T-helper 2 cell treated with Interferon-gamma antibody and Interleukin-4, amounts not matched to agents 100 ng/mL and 5 ng/mL, for 36 hours (primary cell): ENCODE measurements around the gene DNAAF3. TPM values are rescaled to one million over a fixed set of nuclear protein-coding genes. Genes with fewer than 3 reads are reported as not detected.
"Not testable (repeated sequence)": the region's sequence is repeated elsewhere in the genome, so short reads cannot be mapped to it uniquely, and the experiment has no call there.

Experiments
- intact Hi-C: fragments of 100-400 bp; cut with micrococcal nuclease; formaldehyde crosslinking; loops from one replicate; pipeline ENCODE4 v1.15.1; 2023
- total RNA-seq: library from RNA; stranded (reverse); gene quantifications from 2 replicates; pipeline ENCODE4 v1.2.3, GENCODE V29; 2022

The DNAAF3 gene
- total RNA-seq, 1 donor from 2014 or later, result 0.18 TPM

GRCh38 chr19:55176076-55176475 is 9.7 kb upstream of the DNAAF3 start:
- intact Hi-C loops, result loop anchor here (5.0 kb wide), 1 partner anchor 81 kb away; the partner anchor contains the start of gene PPP6R1

DNA sequence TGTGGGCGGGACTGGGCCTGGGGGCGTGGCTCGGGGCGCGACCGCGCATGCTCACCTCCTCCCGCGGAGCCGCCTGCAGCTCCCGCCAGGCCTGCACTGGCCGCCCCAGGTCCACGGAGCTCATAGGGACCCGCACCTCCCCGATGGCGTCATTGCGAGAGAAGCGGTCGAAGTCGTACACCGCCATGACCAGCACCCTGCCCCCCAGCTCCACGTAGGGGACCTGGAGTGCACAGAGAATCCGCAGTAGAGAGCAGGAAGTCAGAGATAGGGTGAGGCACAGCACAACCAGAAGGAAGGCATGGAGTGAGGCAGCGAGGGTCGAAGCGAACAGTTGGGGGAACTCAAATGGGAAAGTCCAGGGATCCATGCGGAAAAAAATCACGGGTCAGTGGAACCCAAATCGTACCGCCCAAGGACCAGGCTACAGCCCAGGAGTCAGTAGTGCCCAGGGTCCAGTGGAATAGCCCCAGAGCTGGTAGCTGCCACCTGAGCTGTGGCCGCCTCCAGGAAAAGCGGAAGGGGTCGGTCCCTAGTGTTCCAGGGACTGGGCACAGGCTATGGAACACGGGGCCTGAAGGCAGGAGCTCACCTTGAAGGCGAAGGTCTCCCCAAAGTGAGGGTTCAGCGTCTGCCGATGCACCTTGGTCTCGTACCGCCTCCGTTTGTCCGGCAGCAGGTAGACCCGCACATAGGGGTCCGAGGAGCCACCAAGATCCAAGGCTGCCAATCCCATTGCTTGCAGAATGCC is 8.9 kb upstream of the DNAAF3 start:
- intact Hi-C loops, result loop anchor here (5.0 kb wide), 1 partner anchor 82 kb away; the partner anchor contains the start of gene PPP6R1

GRCh38 chr19:55174425-55175116 is 8.2 kb upstream of the DNAAF3 start:
- intact Hi-C loops, result loop anchor here (5.0 kb wide), 1 partner anchor 83 kb away; the partner anchor contains the start of gene PPP6R1

GRCh38 chr19:55173714-55174409 is 7.4 kb upstream of the DNAAF3 start:
- intact Hi-C loops, result no loop called here

GRCh38 chr19:55173186-55173713 is 6.8 kb upstream of the DNAAF3 start:
- intact Hi-C loops, result no loop called here

- intact Hi-C loops, result no loop called here
Measured at GRCh38 chr19:55172741-55173140, 6.3 kb upstream of the DNAAF3 start.

DNA sequence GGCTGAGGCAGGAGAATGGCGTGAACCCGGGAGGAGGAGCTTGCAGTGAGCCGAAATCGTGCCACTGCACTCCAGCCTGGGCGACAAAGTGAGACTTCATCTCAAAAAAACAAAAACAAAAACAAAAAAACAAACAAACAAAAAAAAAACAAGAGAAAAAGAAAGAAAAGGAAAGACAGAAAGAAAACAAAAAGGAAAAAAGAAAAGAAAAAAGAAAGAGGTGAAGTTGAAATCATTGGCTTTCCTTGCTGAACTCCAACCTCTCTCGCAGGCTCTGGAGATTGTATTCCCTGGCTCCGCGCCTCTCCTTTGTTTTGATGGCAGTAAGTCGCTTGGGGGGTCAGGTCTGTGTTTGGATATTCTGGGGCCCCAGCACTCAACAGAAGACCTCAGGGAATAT is 5.9 kb upstream of the DNAAF3 start:
- intact Hi-C loops, result not testable (repeated sequence)

- intact Hi-C loops, result no loop called here
Measured at GRCh38 chr19:55171440-55171839, 5.0 kb upstream of the DNAAF3 start.

DNA sequence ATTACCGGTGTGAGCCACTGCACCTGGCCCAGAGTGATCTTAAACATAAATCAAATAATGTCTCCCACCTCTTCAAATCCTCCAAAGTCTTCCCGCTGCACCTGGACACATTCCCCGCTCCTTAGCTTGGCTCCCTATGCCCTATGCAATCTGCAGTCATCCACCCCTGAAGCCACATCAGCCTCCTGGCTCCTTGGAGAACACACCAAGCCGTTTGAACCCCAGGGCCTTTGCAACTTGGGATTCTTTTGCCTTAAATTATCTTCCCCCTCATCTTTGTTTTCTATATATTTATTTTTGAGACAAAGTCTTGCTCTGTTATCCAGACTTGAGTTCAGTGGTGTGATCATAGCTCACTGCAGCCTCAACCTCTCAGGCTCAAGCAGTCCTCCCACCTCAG is 2.7 kb upstream of the DNAAF3 start:
- intact Hi-C loops, result loop anchor here (10.0 kb wide), 2 partner anchors 84 to 246 kb away; no protein-coding TSS in a partner anchor

DNA sequence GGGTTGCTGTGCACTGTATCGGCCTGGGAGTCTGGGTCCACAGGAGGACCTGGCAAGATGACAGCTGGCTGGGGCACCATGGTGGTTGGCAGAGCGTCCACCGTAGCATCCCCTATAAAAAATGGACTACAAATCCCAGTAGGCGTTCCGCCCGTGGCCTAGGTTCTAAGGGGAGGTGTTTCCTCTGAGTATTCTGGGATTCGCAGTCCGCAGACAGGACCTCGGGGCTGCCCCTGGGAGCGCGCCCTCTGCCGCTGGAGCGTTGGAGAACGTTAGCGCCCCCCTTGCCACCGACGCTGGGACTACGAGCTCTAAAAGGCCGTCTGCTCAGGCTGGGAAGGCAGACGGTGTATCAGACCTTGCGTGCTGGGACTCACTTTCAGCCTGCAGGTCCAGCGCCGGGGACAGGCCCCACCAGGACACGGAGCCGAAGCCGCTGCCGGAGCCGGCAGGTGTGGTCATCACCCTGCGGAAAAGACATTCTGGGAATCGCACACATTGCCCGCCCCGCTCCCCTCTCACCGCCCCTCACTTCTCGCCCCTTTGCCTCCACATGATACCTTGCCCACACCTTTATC is 372 bp downstream of the DNAAF3 start:
- intact Hi-C loops, result loop anchor here (2.0 to 10.0 kb wide), 3 partner anchors 49 to 249 kb away; partner anchors contain the start of gene PPP1R12C

- intact Hi-C loops, result loop anchor here (10.0 kb wide), 2 partner anchors 77 to 253 kb away; no protein-coding TSS in a partner anchor
Measured at GRCh38 chr19:55161571-55162322, 4.7 kb downstream of the DNAAF3 start.

DNA sequence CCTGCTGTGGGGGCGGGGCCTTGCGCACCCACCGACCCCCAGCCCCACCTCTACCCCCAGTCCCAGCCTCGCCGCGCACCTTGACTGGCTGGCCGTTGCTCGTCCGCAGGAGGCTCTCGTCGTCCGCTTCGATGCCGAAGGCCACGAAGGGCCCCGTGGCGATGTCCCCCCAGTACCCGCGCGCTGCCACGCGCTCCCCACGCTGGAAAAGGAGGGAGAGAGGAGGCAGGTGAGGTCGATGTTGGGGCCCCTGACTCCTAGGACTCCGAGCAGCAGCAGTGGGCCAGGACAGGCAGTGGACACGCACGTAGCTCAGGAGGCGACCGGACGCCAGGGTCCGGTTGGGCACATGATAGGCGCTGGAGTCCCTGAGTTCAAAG is 5.4 kb downstream of the DNAAF3 start:
- intact Hi-C loops, result loop anchor here (10.0 kb wide), 2 partner anchors 76 to 254 kb away; no protein-coding TSS in a partner anchor

DNA sequence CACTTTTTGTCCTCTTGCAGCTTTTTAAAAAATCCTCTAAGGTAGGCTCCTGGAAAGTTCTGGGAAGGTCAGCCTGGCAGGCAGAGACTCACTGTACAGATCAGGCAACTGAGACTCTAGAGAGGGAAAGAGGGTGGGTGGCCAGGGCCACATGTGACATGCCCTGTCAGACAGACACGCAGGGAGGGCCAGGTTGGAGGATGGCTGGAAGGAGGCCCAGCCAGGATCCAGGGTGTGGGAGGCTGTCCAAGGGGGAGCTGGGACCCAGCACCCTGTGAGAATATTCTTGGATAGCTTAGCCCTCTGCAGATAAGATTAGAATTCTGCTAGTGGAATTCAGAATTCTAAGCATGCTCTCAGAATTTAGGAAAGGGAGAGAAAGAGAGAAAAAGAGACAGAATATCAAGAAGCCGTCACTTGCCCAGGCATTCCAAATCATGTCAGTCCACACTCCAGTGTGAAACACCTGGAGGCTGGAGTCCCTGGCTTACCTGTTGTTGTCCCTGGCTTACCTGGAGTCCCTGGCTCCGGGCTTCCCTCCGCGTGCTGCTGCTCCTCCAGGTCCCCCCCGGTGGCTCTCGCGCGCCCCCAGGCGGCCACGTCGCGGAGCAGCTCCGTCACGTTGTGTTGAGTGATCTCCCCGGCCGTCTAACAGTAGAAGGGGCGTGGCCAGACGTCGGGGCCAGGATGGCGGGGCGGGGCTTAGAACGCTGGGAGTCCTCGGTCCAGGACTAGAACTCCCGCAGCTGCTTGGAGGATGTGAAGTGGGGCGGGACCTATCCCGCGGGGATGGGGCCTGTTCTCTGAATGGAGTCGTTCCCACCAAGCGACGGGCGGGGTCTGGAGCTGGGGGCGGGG is 6.1 kb downstream of the DNAAF3 start:
- intact Hi-C loops, result loop anchor here (10.0 kb wide), 2 partner anchors 76 to 254 kb away; no protein-coding TSS in a partner anchor

GRCh38 chr19:55158848-55159749 is 7.3 kb downstream of the DNAAF3 start:
- intact Hi-C loops, result no loop called here

DNA sequence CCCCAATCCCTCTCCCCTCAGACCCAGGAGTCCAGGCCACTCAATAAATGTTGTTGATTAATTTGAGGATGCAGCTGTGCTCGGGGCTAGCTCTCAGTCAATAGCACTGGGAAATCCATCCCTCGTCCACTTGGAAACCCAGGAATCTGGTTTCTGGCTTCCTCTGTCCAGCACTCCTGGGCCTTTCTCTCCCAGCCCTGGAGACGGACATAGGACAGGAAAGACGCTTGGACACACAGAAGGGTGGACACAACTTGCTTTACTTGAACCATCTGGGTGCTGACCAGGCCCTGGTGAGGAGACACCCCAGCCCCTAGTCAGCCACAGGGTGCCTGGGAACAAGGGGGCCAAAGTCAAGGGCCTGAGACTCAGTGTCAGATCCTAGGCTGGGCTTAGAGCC is 8.0 kb downstream of the DNAAF3 start:
- intact Hi-C loops, result no loop called here

- intact Hi-C loops, result no loop called here
Measured at GRCh38 chr19:55157064-55157908, 9.1 kb downstream of the DNAAF3 start, which contains the start of gene TNNI3. Gene TNNI3, minus strand, starts transcription at chr19:55157732. Its CDS starts 143 bp downstream, at chr19:55157589.
